Transverse colon (tissue), 3 donors: ENCODE data around the gene NCOA3.

Source experiments
- EP300 ChIP-seq: sonication (generic); formaldehyde crosslinking; IDR thresholded peaks from one replicate; pipeline ENCODE4 v1.6.1; 2017; ENCODE audit warnings: antibody characterized with exemption, low read depth
- TF ChIP-seq, protein P1 (sequence below), 5 experiments: fragments of 200-600 bp in 3 of 5; fragments of 450-650 bp in 2 of 5; sonication (generic) in 3 of 5; IDR thresholded peaks; 1 replicate in 2 of 5; 2 replicates in 3 of 5; pipeline ENCODE4 v1.5.1; 2016 to 2017; ENCODE audit warnings: antibody characterized with exemption in 5 of 5, inconsistent platforms in 3 of 5, mild to moderate bottlenecking in 2 of 5, moderate library complexity in 1 of 5

DNA sequence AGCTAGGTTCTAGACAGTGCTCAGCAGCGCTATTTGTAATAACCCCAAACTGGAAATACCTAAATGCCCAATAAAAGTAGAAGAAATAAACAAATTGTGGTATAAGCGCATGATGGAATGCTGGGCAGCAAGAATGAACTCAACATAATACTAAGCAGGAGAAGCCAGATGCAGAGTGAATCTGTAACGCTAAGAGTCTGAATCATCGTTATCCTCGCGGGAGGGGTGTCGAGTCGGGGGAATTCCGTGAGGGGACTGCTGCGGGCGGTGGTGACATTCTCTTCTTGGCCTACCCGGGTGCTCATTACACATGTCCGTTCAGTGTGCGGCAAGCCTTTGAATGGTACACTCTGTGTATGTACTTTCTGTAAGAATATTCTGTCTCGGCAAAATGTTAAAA, 199.9 kb downstream of the NCOA3 start:
- TF ChIP-seq, protein P1, sequence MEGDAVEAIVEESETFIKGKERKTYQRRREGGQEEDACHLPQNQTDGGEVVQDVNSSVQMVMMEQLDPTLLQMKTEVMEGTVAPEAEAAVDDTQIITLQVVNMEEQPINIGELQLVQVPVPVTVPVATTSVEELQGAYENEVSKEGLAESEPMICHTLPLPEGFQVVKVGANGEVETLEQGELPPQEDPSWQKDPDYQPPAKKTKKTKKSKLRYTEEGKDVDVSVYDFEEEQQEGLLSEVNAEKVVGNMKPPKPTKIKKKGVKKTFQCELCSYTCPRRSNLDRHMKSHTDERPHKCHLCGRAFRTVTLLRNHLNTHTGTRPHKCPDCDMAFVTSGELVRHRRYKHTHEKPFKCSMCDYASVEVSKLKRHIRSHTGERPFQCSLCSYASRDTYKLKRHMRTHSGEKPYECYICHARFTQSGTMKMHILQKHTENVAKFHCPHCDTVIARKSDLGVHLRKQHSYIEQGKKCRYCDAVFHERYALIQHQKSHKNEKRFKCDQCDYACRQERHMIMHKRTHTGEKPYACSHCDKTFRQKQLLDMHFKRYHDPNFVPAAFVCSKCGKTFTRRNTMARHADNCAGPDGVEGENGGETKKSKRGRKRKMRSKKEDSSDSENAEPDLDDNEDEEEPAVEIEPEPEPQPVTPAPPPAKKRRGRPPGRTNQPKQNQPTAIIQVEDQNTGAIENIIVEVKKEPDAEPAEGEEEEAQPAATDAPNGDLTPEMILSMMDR (IDR thresholded peaks at IDR 0.05), result no peak
- TF ChIP-seq EP300, result no peak
